ENCODE data around the gene OR6B3. TPM values are rescaled to one million over a fixed set of nuclear protein-coding genes. Genes with fewer than 3 reads are reported as not detected.
"Not testable (repeated sequence)": the region's sequence is repeated elsewhere in the genome, so short reads cannot be mapped to it uniquely, and the experiment has no call there.

Gene OR6B3
- total RNA-seq, 2 donors from 2014 or later, result not detected

DNA sequence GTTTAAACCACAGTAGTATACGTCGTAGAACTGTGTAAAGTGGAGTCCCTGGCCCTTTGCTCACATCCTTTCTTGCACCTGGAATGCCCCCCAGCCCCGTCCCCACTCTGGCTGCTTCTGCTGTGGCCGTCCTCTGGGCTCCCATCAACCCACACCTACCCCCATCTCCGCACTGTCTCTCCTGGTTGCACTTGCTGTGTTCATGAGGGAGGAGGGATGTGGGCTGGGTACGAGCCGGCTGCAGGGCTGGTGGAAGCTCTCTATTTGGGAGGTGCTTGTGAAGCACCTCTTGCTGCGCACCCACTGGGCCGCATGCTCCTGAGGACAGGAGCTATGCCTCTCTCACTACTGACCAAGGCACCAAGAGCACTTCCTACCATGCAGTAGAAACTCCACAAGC, 5.1 kb downstream of the OR6B3 start:
- H3K9me3 ChIP-seq, result no peaks in the 10 kb centered on the region
- H3K27me3 ChIP-seq, result no peaks in the 10 kb centered on the region
- no peaks in the 10 kb centered on the region for H3K36me3 ChIP-seq (replicated peaks in 1 of 2; ENCODE audit: insufficient read depth in 1 of 2, low read depth in 2 of 2)
- ATAC-seq, result no peak
- intact Hi-C loops (cut with DNase I), result no loop called here
- TF ChIP-seq POLR2A (IDR thresholded peaks at IDR 0.05) (no peak), CTCF (IDR thresholded peaks at IDR 0.05) (no peak)
- H3K4me3 ChIP-seq, result no peak overlapping the region
- H3K4me1 ChIP-seq, result no peaks in the 10 kb centered on the region
- H3K27ac ChIP-seq, result no peak overlapping the region
- 51 to 55% methylated on average over 8 to 9 of the region's 9 CpGs for WGBS, 2 donors
- no peak for DNase-seq

DNA sequence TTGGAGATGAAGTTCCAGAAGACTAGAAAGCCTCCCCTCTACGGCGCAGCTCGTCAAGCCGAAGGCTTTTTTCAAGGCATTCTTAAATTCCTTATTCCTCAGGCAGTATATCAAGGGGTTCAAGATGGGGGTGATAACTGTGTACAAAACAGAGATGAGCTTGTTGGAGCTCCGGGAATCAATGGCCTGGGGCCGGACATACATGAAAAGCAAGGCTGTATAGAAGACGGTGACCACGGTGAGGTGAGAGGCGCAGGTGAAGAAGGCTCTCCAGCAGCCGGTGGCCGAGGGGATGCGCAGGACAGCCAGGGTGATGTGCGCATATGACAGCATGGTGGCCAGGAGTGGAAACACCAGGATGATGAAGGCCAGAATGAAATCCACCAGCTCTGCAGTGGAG, 8.2 kb downstream of the OR6B3 start:
- WGBS, 2 donors, result 80 to 82% methylated on average over 12 to 13 of the region's 13 CpGs
- ATAC-seq, result no peak
- no peaks in the 10 kb centered on the region for H3K9me3 ChIP-seq
- H3K36me3 ChIP-seq (replicated peaks in 1 of 2; ENCODE audit: insufficient read depth in 1 of 2, low read depth in 2 of 2), result no peaks in the 10 kb centered on the region
- no peaks in the 10 kb centered on the region for H3K27me3 ChIP-seq
- intact Hi-C loops (cut with DNase I), result no loop called here
- no peak for TF ChIP-seq CTCF (IDR thresholded peaks at IDR 0.05)
- TF ChIP-seq POLR2A (IDR thresholded peaks at IDR 0.05), result no peak
- no peak overlapping the region for H3K4me3 ChIP-seq
- DNase-seq, result no peak
- no peak overlapping the region for H3K27ac ChIP-seq
- no peaks in the 10 kb centered on the region for H3K4me1 ChIP-seq

GRCh38 chr2:240044096-240044495, 9.2 kb downstream of the OR6B3 start:
- WGBS, 2 donors, result 38 to 43% methylated on average over 2 of the region's 2 CpGs
- intact Hi-C loops (cut with DNase I), result not testable (repeated sequence)

DNA sequence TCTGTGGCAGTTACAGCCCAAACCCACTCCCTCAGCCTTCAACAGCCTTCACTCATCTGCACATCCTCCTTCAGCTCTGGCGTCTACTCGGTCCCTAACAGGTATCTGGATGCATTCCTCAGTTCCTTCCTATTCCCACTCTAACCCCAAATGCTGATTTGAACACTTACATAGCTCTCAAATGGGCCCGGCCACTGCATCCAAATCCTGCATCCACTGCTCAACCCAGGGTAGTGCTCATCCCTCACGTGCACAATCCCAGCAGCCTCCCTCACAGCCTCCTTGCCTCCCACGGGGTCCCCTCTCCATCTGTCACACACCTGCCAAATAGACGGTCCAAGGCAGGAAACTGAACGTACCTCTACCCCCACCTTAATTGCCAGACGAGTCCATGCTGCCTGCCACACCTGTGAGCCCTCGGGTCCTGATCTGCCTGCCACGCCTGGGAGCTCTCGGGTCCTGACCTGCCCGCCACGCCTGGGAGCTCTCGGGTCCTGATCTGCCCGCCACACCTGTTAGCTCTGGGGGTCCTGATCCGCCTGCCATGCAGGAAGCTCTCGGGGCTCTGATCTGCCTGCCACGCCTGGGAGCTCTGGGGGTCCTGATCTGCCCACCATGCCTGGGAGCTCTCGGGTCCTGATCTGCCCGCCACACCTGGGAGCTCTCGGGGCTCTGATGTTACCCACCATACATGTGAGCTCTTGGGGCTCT, 9.9 kb downstream of the OR6B3 start:
- intact Hi-C loops (cut with DNase I), result no loop called here
- Histone ChIP-seq H3K4me1 (no peaks in the 10 kb centered on the region), H3K36me3 (replicated peaks in 1 of 2; ENCODE audit: insufficient read depth in 1 of 2, low read depth in 2 of 2) (no peaks in the 10 kb centered on the region), H3K27me3 (no peaks in the 10 kb centered on the region), H3K9me3 (no peaks in the 10 kb centered on the region), H3K4me3 (no peak overlapping the region), H3K27ac (no peak overlapping the region)
- TF ChIP-seq CTCF (IDR thresholded peaks at IDR 0.05), result no peak
- TF ChIP-seq POLR2A (IDR thresholded peaks at IDR 0.05), result no peak
- 69 to 71% methylated on average over 14 to 21 of the region's 21 CpGs for WGBS, 2 donors
- DNase-seq (no peak), ATAC-seq (no peak)

More at GRCh38 chr2:240044096-240044495, 9.2 kb downstream of the OR6B3 start:
- H3K36me3 ChIP-seq (replicated peaks in 1 of 2; ENCODE audit: insufficient read depth in 1 of 2, low read depth in 2 of 2); H3K27me3 ChIP-seq; ATAC-seq; DNase-seq; H3K4me1 ChIP-seq; H3K9me3 ChIP-seq; H3K4me3 ChIP-seq; H3K27ac ChIP-seq: not testable (repeated sequence)

- H3K27me3 ChIP-seq, result no peaks in the 10 kb centered on the region
- intact Hi-C loops (cut with DNase I), result no loop called here
- no peak for ATAC-seq
- no peak for DNase-seq
- no peaks in the 10 kb centered on the region for H3K9me3 ChIP-seq
- WGBS, 2 donors, result 69% methylated on average over 11 of the region's 11 CpGs
- H3K4me1 ChIP-seq, result no peaks in the 10 kb centered on the region
- no peak overlapping the region for H3K27ac ChIP-seq
- TF ChIP-seq POLR2A (IDR thresholded peaks at IDR 0.05), result no peak
- H3K36me3 ChIP-seq (replicated peaks in 1 of 2; ENCODE audit: insufficient read depth in 1 of 2, low read depth in 2 of 2), result no peaks in the 10 kb centered on the region
- H3K4me3 ChIP-seq, result no peak overlapping the region
Observed at GRCh38 chr2:240042740-240043139, 10.6 kb downstream of the OR6B3 start.

DNA sequence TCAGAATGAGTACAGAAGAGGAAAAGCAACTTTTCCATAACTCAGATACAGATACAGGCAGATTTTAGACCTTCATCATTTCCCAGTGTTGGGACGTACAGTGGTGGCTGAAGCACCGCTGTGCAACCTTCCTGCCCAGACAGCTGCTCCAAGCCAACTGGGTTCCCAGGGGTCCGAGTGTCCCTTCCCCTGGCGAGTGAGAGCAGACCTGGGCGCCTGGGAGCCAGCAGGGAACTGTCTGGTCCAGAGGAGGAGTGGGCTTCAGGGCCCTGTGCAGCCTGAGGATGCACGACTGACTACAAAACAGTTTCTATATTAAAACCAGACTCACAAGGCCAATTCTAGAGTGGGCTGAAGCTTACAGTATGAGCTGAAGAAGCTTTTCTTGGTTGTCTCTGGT, 12.0 kb downstream of the OR6B3 start:
- Histone ChIP-seq H3K27me3 (no peaks in the 10 kb centered on the region), H3K4me1 (no peaks in the 10 kb centered on the region), H3K9me3 (no peaks in the 10 kb centered on the region), H3K4me3 (no peak overlapping the region), H3K27ac (no peak overlapping the region), H3K36me3 (replicated peaks in 1 of 2; ENCODE audit: insufficient read depth in 1 of 2, low read depth in 2 of 2) (no peaks in the 10 kb centered on the region)
- ATAC-seq (no peak), DNase-seq (no peak)
- WGBS, 2 donors, result 55 to 57% methylated on average over 6 of the region's 6 CpGs
- TF ChIP-seq POLR2A (IDR thresholded peaks at IDR 0.05) (no peak), CTCF (IDR thresholded peaks at IDR 0.05) (no peak)
- intact Hi-C loops (cut with DNase I), result no loop called here

Data from body of pancreas (tissue), 4 donors.